A549 (cell line): Measurements from ENCODE around the gene TRPV4. TPM values are rescaled to one million over a fixed set of nuclear protein-coding genes. Genes with fewer than 3 reads are reported as not detected.

Experiments
- ATAC-seq, 2 experiments: fragments of 200-7000 bp in 1 of 2; fragments of >200 bp in 1 of 2; cut with Nextera tagmentation in 1 of 2; cut with Tn5 transposase in 1 of 2; 3 replicates each; pipeline versions ENCODE4 v1.8.0 to v1.9.1; 2018 to 2020; ENCODE audit warnings: mild to moderate bottlenecking in 1 of 2, moderate library complexity in 1 of 2
- CTCF ChIA-PET: fragments of 300-600 bp; sonication (Branson Sonifier 250); formaldehyde crosslinking; extraction: SDS; loops from one replicate; lab custom pipeline; 2021; ENCODE audit warnings: antibody characterized with exemption, inconsistent platforms; lab: Yijun Ruan, JAX
- POLR2A ChIA-PET: fragments of 350-600 bp; formaldehyde crosslinking; extraction: SDS; loops from one replicate; lab custom pipeline; 2021; ENCODE audit warnings: antibody characterized with exemption, inconsistent platforms; lab: Yijun Ruan, JAX
- DNase-seq, 2 experiments: peaks; one replicate each; pipeline versions ENCODE4 v3.0.0 to v3.0.0-alpha.2; 2011 to 2016; ENCODE audit warnings: low read depth in 1 of 2, low spot score in 1 of 2
- FAIRE-seq: peaks from 2 replicates; lab custom pipeline; 2011; peaks lifted over from hg19 to GRCh38; lab: Jason Lieb, UNC
- H3K27ac ChIP-seq, 2 experiments: fragments of >200 bp; sonication (Bioruptor Twin); formaldehyde crosslinking; 3 replicates each; pipeline ENCODE4 v1.5.1; 2016 to 2017
- H3K4me1 ChIP-seq: fragments of >200 bp; sonication (Bioruptor Twin); formaldehyde crosslinking; 3 replicates; pipeline ENCODE4 v1.6.1; 2016
- H3K4me2 ChIP-seq: fragments of >200 bp; sonication (Bioruptor Twin); formaldehyde crosslinking; 3 replicates; pipeline ENCODE4 v1.6.1; 2016
- H3K4me3 ChIP-seq: fragments of >200 bp; sonication (Bioruptor Twin); formaldehyde crosslinking; 3 replicates; pipeline ENCODE4 v1.5.1; 2016
- H3K9me3 ChIP-seq: fragments of >200 bp; sonication (Bioruptor Twin); formaldehyde crosslinking; 3 replicates; pipeline ENCODE4 v1.6.1; 2016
- CBX2 ChIP-seq: fragments of 200-600 bp; sonication (generic); IDR thresholded peaks from 2 replicates; pipeline ENCODE4 v1.6.1; 2016; ENCODE audit warnings: low read depth, mild to moderate bottlenecking, borderline replicate concordance
- CBX8 ChIP-seq: fragments of 200-600 bp; sonication (generic); IDR thresholded peaks from 2 replicates; pipeline ENCODE4 v1.6.1; 2016
- CEBPB ChIP-seq, 2 experiments: fragments of >200 bp in 1 of 2; sonication (Bioruptor Twin) in 1 of 2; formaldehyde crosslinking in 1 of 2; IDR thresholded peaks; 2 replicates each; pipeline ENCODE4 v1.6.1; 2012 to 2016
- CHD2 ChIP-seq: fragments of 150-350 bp; IDR thresholded peaks from 2 replicates; pipeline ENCODE4 v1.6.1; 2014; ENCODE audit warnings: low read length; ENCODE audit not compliant: partially characterized antibody
- EHF ChIP-seq: fragments of 250-450 bp; sonication (Bioruptor Pico); IDR thresholded peaks from 2 replicates; pipeline ENCODE4 v1.5.0; 2020; ENCODE audit warnings: mild to moderate bottlenecking
- EHMT2 ChIP-seq: fragments of 200-600 bp; sonication (generic); IDR thresholded peaks from 2 replicates; pipeline ENCODE4 v1.6.1; 2016; ENCODE audit warnings: antibody characterized with exemption, low read depth, mild to moderate bottlenecking, moderate library complexity
- FOSL2 ChIP-seq, 2 experiments: fragments of 450-650 bp in 1 of 2; fragments of >200 bp in 1 of 2; sonication (Bioruptor Twin) in 1 of 2; formaldehyde crosslinking; IDR thresholded peaks; 2 replicates each; pipeline versions ENCODE4 v1.5.0 to v1.6.1; 2016 to 2020; ENCODE audit warnings: mild to moderate bottlenecking in 1 of 2, moderate library complexity in 1 of 2
- GATA3 ChIP-seq: IDR thresholded peaks from 2 replicates; pipeline ENCODE4 v1.6.1; 2012; ENCODE audit warnings: borderline replicate concordance
- HDAC2 ChIP-seq: fragments of 200-600 bp; sonication (generic); IDR thresholded peaks from 2 replicates; pipeline ENCODE4 v1.6.1; 2016
- HEYL ChIP-seq: fragments of 250-450 bp; sonication (Bioruptor Pico); IDR thresholded peaks from 2 replicates; pipeline ENCODE4 v1.8.0; 2021; ENCODE audit warnings: mild to moderate bottlenecking, moderate library complexity
- HOXA7 ChIP-seq: fragments of 250-450 bp; sonication (Bioruptor Pico); IDR thresholded peaks from 2 replicates; pipeline ENCODE4 v1.5.0; 2020; ENCODE audit warnings: mild to moderate bottlenecking, moderate library complexity
- HOXB13 ChIP-seq: fragments of 250-450 bp; sonication (Bioruptor Pico); IDR thresholded peaks from 2 replicates; pipeline ENCODE4 v1.5.0; 2020; ENCODE audit warnings: low read depth, mild to moderate bottlenecking, moderate library complexity
- JUN ChIP-seq, 2 experiments: fragments of >200 bp; sonication (Bioruptor Twin); formaldehyde crosslinking; IDR thresholded peaks; 2 replicates in 1 of 2; 3 replicates in 1 of 2; pipeline ENCODE4 v1.6.1; 2016 to 2017
- KDM5A ChIP-seq: fragments of 200-600 bp; sonication (generic); IDR thresholded peaks from 2 replicates; pipeline ENCODE4 v1.6.1; 2016; ENCODE audit warnings: antibody characterized with exemption, mild to moderate bottlenecking
- MAFK ChIP-seq: fragments of 450-650 bp; IDR thresholded peaks from 2 replicates; pipeline ENCODE4 v1.6.1; 2014; ENCODE audit not compliant: partially characterized antibody
- NFE2L2 ChIP-seq: fragments of 150-350 bp; conservative IDR thresholded peaks from 2 replicates; pipeline ENCODE4 v1.6.1; 2014; ENCODE audit warnings: low read length
- POLR2A ChIP-seq: IDR thresholded peaks from 2 replicates; pipeline ENCODE4 v1.6.1; 2012; ENCODE audit warnings: mild to moderate bottlenecking, low read length
- RAD21 ChIP-seq, 2 experiments: fragments of >200 bp in 1 of 2; sonication (Bioruptor Twin) in 1 of 2; formaldehyde crosslinking in 1 of 2; IDR thresholded peaks in 1 of 2; conservative IDR thresholded peaks in 1 of 2; 2 replicates in 1 of 2; 3 replicates in 1 of 2; pipeline ENCODE4 v1.6.1; 2012 to 2018; ENCODE audit warnings: inconsistent platforms in 1 of 2
- RARB ChIP-seq: fragments of 250-450 bp; sonication (Bioruptor Pico); IDR thresholded peaks from 2 replicates; pipeline ENCODE4 v1.8.0; 2021; ENCODE audit warnings: mild to moderate bottlenecking, moderate library complexity
- SMC3 ChIP-seq: fragments of >200 bp; sonication (Bioruptor Twin); formaldehyde crosslinking; IDR thresholded peaks from 3 replicates; pipeline ENCODE4 v1.6.1; 2018; ENCODE audit warnings: inconsistent platforms
- ZNF302 ChIP-seq: fragments of 250-450 bp; sonication (Bioruptor Pico); IDR thresholded peaks from 2 replicates; pipeline ENCODE4 v1.9.0; 2021; ENCODE audit warnings: inconsistent platforms, mild to moderate bottlenecking, moderate library complexity
- WGBS: methylation state at CpG from one replicate; pipeline ENCODE4 v1.1.6; 2017; ENCODE audit errors: missing lambda C conversion rate; 5-methylcytosine and 5-hydroxymethylcytosine counted together
- polyA plus RNA-seq, 4 experiments: library from polyadenylated mRNA; depleted of rRNA in 3 of 4; stranded (reverse); fragments of >200 nt; fragmentation: RNase III in 1 of 4; extraction: RNeasy Plus Mini Kit Qiagen cat#74134 plus additional on column Dnase treatment in 1 of 4; gene quantifications; 2 replicates in 3 of 4; 3 replicates in 1 of 4; pipeline ENCODE4 v1.2.3, GENCODE V29; 2011 to 2017
- TF ChIP-seq, protein P1 (sequence below): fragments of 450-650 bp; IDR thresholded peaks from 2 replicates; pipeline ENCODE4 v1.6.1; 2014; ENCODE audit warnings: antibody characterized with exemption
- TF ChIP-seq, protein P2 (sequence below): fragments of 150-350 bp; IDR thresholded peaks from 2 replicates; pipeline ENCODE4 v1.6.1; 2014; ENCODE audit warnings: low read depth, mild to moderate bottlenecking, low read length
- TF ChIP-seq, protein P3 (sequence below): IDR thresholded peaks from 2 replicates; pipeline ENCODE4 v1.6.1; 2012; ENCODE audit warnings: low read depth, borderline replicate concordance
- TF ChIP-seq, protein P4 (sequence below): fragments of >200 bp; sonication (Bioruptor Twin); formaldehyde crosslinking; IDR thresholded peaks from 3 replicates; pipeline ENCODE4 v1.5.1; 2016
- TF ChIP-seq, protein P5 (sequence below): fragments of >200 bp; sonication (Bioruptor Twin); formaldehyde crosslinking; IDR thresholded peaks from 2 replicates; pipeline ENCODE4 v1.6.1; 2016
- TF ChIP-seq, protein P6 (sequence below): fragments of 250-450 bp; sonication (Bioruptor Pico); IDR thresholded peaks from 2 replicates; pipeline ENCODE4 v1.5.0; 2021; ENCODE audit warnings: mild to moderate bottlenecking, moderate library complexity, borderline replicate concordance

TRPV4 gene
- polyA plus RNA-seq, 2 of the 4 experiments (the other 2 are of a cell fraction) = 0.15 to 0.37 TPM

DNA sequence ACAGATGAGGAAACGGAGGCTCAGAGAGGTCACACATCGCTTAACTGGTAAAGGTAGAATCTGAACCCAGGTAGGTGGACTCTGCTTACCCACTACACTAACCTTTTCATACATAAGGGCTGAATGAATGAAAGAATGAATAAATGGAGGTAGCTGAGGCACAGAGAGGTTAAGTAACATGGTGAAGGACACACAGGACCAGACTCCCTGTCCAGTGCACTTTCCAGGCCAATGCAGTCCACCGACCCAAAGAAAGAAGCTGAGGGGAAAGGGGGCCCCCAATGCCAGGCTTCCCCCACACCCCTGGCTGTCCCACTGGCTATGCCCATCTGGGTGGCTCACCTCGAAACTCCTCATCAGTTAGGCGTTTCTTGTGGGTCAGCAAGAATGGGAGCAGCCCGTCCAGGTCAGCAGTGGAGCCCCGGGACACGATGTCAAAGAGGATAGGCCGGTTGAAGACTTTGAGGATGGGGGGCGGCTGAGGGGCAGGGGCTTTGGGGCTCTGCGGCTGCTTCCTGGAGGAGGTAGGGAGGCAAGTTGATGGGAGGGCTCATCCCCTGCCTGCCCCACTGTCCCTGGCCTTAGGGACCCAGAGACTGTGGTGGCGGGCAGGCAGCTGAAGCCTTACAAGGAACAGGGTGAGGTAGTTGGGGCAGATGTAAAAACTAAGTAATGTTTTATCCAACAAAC is 25.1 kb downstream of the TRPV4 start:
- TF ChIP-seq, protein P1, sequence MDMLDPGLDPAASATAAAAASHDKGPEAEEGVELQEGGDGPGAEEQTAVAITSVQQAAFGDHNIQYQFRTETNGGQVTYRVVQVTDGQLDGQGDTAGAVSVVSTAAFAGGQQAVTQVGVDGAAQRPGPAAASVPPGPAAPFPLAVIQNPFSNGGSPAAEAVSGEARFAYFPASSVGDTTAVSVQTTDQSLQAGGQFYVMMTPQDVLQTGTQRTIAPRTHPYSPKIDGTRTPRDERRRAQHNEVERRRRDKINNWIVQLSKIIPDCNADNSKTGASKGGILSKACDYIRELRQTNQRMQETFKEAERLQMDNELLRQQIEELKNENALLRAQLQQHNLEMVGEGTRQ = no peak
- TF ChIP-seq RAD21 (conservative IDR thresholded peaks at IDR 0.05 in 1 of 2, IDR thresholded peaks at IDR 0.05 in 1 of 2) (no peak), CBX8 (no peak), MAFK (no peak), POLR2A (no peak), HOXA7 (CRISPR knock-in tag) (no peak), CBX2 (no peak), EHMT2 (no peak)
- 59% methylated on average over 12 of the region's 12 CpGs for WGBS
- ATAC-seq (no peak), DNase-seq (no peak), FAIRE-seq (no peak)
- no peak overlapping the region for H3K4me2 ChIP-seq
- CTCF ChIA-PET = interaction anchor here (5.3 to 5.7 kb wide), 3 partner anchors 10 to 40 kb away, joined by 56 to 277 read pairs (median 85); no protein-coding TSS in a partner anchor
- H3K27ac ChIP-seq = no peak overlapping the region
- H3K4me3 ChIP-seq = no peak overlapping the region
- H3K4me1 ChIP-seq = no peaks in the 10 kb centered on the region
- H3K9me3 ChIP-seq = no peaks in the 10 kb centered on the region
- POLR2A ChIA-PET = no interaction called here

DNA sequence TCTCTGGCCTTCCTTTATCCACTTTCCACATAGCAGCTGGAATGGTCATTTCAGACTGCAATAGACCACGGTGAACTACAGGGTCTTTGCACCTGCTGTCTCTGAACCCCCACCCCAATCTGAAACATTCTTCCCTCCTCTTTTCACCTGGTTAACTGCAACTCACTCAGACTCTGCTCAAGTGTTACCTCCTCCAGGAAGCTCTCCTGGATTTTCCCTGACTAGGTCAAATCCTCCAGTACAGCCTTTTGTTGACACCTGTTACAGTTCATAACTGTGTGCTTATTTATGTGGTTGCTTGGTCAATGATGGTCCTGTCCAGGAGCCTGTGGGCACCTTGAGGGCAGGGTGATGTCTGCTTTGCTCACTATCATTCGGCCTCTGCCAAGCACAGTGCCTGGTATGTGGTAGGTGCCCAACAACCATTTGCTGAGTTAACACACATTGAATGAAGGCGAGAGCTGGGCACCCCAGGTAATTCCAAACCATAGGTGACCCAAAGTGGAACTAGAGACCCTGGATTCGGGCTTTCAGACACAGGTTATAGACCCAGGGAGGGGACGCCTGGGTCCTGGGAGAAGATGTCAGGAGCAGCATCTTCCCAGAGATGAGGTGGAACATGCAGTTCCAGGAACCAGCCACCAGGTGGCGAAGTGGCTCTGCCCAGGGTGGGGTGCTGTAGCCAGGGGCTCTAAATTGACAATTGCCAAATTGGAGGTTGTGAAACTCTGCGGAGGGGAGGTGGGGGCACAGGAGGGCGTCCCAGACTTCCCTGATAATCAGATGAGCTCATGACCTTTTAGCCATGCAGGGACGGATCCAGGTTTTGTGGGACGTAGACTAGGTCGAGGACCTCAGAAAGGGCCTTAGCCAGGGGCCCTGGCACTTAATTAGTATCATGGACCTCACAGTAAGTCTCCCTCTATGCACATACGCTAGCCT is 28.1 kb downstream of the TRPV4 start:
- FAIRE-seq = no peak
- peak; percentile 62 to 82 for DNase-seq
- ChIA-PET CTCF (interaction anchor here (0.6 to 5.7 kb wide), 55 partner anchors 9 to 831 kb away, joined by 3 to 277 read pairs (median 4); partner anchors contain the start of gene TRPV4), POLR2A (no interaction called here)
- Histone ChIP-seq H3K4me3 (no peak overlapping the region), H3K4me2 (no peak overlapping the region), H3K9me3 (no peaks in the 10 kb centered on the region), H3K4me1 (no peaks in the 10 kb centered on the region), H3K27ac (no peak overlapping the region)
- peak; percentile 77 to 93 for ATAC-seq
- 25% methylated on average over 12 of the region's 12 CpGs for WGBS
- TF ChIP-seq EHMT2 (no peak), CEBPB (IDR thresholded peaks at IDR 0.05) (peak in 1 of 2 experiments; percentile 48; a peak in 2 of 4 replicates), HEYL (CRISPR knock-in tag) (no peak), HDAC2 (no peak), RARB (CRISPR knock-in tag) (no peak), NFE2L2 (0 out of 2 replicates have a peak, but pooled peaks have one; percentile 5), JUN (IDR thresholded peaks at IDR 0.05) (no peak), SMC3 (peak; percentile 97), EHF (no peak), HOXB13 (CRISPR knock-in tag) (no peak), FOSL2 (IDR thresholded peaks at IDR 0.05) (no peak), FOSL2 (CRISPR knock-in tag; IDR thresholded peaks at IDR 0.05) (no peak), ZNF302 (CRISPR knock-in tag) (no peak), CHD2 (no peak), GATA3 (no peak), KDM5A (no peak)
- TF ChIP-seq, protein P2, sequence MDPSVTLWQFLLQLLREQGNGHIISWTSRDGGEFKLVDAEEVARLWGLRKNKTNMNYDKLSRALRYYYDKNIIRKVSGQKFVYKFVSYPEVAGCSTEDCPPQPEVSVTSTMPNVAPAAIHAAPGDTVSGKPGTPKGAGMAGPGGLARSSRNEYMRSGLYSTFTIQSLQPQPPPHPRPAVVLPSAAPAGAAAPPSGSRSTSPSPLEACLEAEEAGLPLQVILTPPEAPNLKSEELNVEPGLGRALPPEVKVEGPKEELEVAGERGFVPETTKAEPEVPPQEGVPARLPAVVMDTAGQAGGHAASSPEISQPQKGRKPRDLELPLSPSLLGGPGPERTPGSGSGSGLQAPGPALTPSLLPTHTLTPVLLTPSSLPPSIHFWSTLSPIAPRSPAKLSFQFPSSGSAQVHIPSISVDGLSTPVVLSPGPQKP = no peak
- TF ChIP-seq, protein P3, sequence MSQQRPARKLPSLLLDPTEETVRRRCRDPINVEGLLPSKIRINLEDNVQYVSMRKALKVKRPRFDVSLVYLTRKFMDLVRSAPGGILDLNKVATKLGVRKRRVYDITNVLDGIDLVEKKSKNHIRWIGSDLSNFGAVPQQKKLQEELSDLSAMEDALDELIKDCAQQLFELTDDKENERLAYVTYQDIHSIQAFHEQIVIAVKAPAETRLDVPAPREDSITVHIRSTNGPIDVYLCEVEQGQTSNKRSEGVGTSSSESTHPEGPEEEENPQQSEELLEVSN = no peak
- TF ChIP-seq, protein P4, sequence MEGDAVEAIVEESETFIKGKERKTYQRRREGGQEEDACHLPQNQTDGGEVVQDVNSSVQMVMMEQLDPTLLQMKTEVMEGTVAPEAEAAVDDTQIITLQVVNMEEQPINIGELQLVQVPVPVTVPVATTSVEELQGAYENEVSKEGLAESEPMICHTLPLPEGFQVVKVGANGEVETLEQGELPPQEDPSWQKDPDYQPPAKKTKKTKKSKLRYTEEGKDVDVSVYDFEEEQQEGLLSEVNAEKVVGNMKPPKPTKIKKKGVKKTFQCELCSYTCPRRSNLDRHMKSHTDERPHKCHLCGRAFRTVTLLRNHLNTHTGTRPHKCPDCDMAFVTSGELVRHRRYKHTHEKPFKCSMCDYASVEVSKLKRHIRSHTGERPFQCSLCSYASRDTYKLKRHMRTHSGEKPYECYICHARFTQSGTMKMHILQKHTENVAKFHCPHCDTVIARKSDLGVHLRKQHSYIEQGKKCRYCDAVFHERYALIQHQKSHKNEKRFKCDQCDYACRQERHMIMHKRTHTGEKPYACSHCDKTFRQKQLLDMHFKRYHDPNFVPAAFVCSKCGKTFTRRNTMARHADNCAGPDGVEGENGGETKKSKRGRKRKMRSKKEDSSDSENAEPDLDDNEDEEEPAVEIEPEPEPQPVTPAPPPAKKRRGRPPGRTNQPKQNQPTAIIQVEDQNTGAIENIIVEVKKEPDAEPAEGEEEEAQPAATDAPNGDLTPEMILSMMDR = peak; percentile 94
- TF ChIP-seq, protein P1 = no peak
- TF ChIP-seq, protein P5, sequence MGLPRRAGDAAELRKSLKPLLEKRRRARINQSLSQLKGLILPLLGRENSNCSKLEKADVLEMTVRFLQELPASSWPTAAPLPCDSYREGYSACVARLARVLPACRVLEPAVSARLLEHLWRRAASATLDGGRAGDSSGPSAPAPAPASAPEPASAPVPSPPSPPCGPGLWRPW = no peak
- TF ChIP-seq, protein P6, sequence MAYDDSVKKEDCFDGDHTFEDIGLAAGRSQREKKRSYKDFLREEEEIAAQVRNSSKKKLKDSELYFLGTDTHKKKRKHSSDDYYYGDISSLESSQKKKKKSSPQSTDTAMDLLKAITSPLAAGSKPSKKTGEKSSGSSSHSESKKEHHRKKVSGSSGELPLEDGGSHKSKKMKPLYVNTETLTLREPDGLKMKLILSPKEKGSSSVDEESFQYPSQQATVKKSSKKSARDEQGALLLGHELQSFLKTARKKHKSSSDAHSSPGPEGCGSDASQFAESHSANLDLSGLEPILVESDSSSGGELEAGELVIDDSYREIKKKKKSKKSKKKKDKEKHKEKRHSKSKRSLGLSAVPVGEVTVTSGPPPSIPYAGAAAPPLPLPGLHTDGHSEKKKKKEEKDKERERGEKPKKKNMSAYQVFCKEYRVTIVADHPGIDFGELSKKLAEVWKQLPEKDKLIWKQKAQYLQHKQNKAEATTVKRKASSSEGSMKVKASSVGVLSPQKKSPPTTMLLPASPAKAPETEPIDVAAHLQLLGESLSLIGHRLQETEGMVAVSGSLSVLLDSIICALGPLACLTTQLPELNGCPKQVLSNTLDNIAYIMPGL (CRISPR knock-in tag) = no peak
